HFFc6 (cell line): ENCODE data around the gene PLXNB1. TPM values are rescaled to one million over a fixed set of nuclear protein-coding genes. Genes with fewer than 3 reads are reported as not detected.

Experiments
- DNase-seq: peaks from one replicate; pipeline ENCODE4 v3.0.0-alpha.2; 2018
- H3K27ac Mint-ChIP-seq: 2 replicates; pipeline ENCODE4 v1.8.0; 2020; ENCODE audit warnings: mild to moderate bottlenecking, mixed read lengths
- H3K27me3 Mint-ChIP-seq: 2 replicates; pipeline ENCODE4 v1.8.0; 2021; ENCODE audit warnings: mild to moderate bottlenecking, moderate library complexity, mixed read lengths; ENCODE audit not compliant: insufficient read depth
- H3K36me3 Mint-ChIP-seq: 2 replicates; pipeline ENCODE4 v1.8.0; 2021; ENCODE audit warnings: low read depth, mixed read lengths
- H3K4me1 Mint-ChIP-seq: 2 replicates; pipeline ENCODE4 v1.8.0; 2020; ENCODE audit warnings: low read depth, mixed read lengths
- H3K4me3 Mint-ChIP-seq: 2 replicates; pipeline ENCODE4 v1.8.0; 2020; ENCODE audit warnings: mild to moderate bottlenecking, moderate library complexity, mixed read lengths
- H3K9me3 Mint-ChIP-seq: 2 replicates; pipeline ENCODE4 v1.8.0; 2020; ENCODE audit warnings: mild to moderate bottlenecking, mixed read lengths
- CTCF ChIP-seq: fragments of 200-600 bp; sonication (generic); IDR thresholded peaks from 2 replicates; pipeline ENCODE4 v1.5.0; 2021; ENCODE audit warnings: antibody characterized with exemption, mild to moderate bottlenecking
- total RNA-seq, 6 experiments: library from RNA; stranded (reverse); fragmentation: NEBNext Ultra II Directional; extraction: Animal tissue kit (Norgen Biotek cat#: 25700); gene quantifications; 2 replicates in 1 of 6; 3 replicates in 5 of 6; pipeline ENCODE4 v1.2.3, GENCODE V29; 2021

PLXNB1 gene
- total RNA-seq, 6 experiments from 2014 or later, result 11.1 to 15.5 (median 12.8) TPM

GRCh38 chr3:48437812-48438211 is 7.9 kb upstream of the PLXNB1 start:
- H3K4me3 Mint-ChIP-seq, result no peak overlapping the region
- H3K27ac Mint-ChIP-seq, result no peak overlapping the region
- H3K4me1 Mint-ChIP-seq, result peaks cover 42% of the 10 kb centered on the region
- peaks cover 18% of the 10 kb centered on the region; the same call in 1 of the 2 replicates for H3K36me3 Mint-ChIP-seq
- TF ChIP-seq CTCF, result no peak
- no peaks in the 10 kb centered on the region for H3K9me3 Mint-ChIP-seq
- no peaks in the 10 kb centered on the region for H3K27me3 Mint-ChIP-seq
- DNase-seq, result no peak

GRCh38 chr3:48436855-48437254 is 7.0 kb upstream of the PLXNB1 start:
- Mint-ChIP-seq H3K36me3 (peaks cover 16% of the 10 kb centered on the region), H3K27me3 (no peaks in the 10 kb centered on the region), H3K4me1 (peaks cover 48% of the 10 kb centered on the region), H3K4me3 (no peak overlapping the region), H3K27ac (no peak overlapping the region), H3K9me3 (no peaks in the 10 kb centered on the region)
- DNase-seq, result no peak
- no peak for TF ChIP-seq CTCF

- TF ChIP-seq CTCF, result no peak
- Mint-ChIP-seq H3K4me1 (peaks cover 47% of the 10 kb centered on the region), H3K9me3 (no peaks in the 10 kb centered on the region), H3K36me3 (peaks cover 16% of the 10 kb centered on the region), H3K4me3 (no peak overlapping the region), H3K27me3 (no peaks in the 10 kb centered on the region), H3K27ac (no peak overlapping the region)
- no peak for DNase-seq
Observed at GRCh38 chr3:48436477-48436787, 6.5 kb upstream of the PLXNB1 start.

GRCh38 chr3:48435774-48436476 is 6.0 kb upstream of the PLXNB1 start:
- TF ChIP-seq CTCF, result peak; percentile 100
- H3K4me3 Mint-ChIP-seq, result no peak overlapping the region
- peaks cover 46% of the 10 kb centered on the region for H3K4me1 Mint-ChIP-seq
- H3K27me3 Mint-ChIP-seq, result no peaks in the 10 kb centered on the region
- DNase-seq, result peak; percentile 78
- H3K36me3 Mint-ChIP-seq, result peaks cover 14% of the 10 kb centered on the region
- H3K9me3 Mint-ChIP-seq, result no peaks in the 10 kb centered on the region
- H3K27ac Mint-ChIP-seq, result no peak overlapping the region

GRCh38 chr3:48435223-48435595 is 5.3 kb upstream of the PLXNB1 start:
- H3K36me3 Mint-ChIP-seq, result peaks cover 6% of the 10 kb centered on the region
- no peaks in the 10 kb centered on the region for H3K9me3 Mint-ChIP-seq
- peaks cover 52% of the 10 kb centered on the region for H3K4me1 Mint-ChIP-seq
- H3K4me3 Mint-ChIP-seq, result no peak overlapping the region
- H3K27me3 Mint-ChIP-seq, result no peaks in the 10 kb centered on the region
- no peak for DNase-seq
- no peak for TF ChIP-seq CTCF
- no peak overlapping the region; the same call in 1 of the 2 replicates for H3K27ac Mint-ChIP-seq
